BLaER1 treated with 17β-estradiol and CSF1 and Interleukin-3, amounts not matched to agents 10 nM and 100 nM (cell line): ENCODE data around the gene DNAJB9.

Experiments
- H3K27ac ChIP-seq, 11 experiments: shearing (Covaris generic); formaldehyde crosslinking; 2 replicates each; pipeline ENCODE4 v1.8.1; 2022
- H3K27me3 ChIP-seq, 11 experiments: shearing (Covaris generic); formaldehyde crosslinking; 2 replicates each; pipeline ENCODE4 v1.8.1; 2022
- H3K36me3 ChIP-seq, 11 experiments: shearing (Covaris generic); formaldehyde crosslinking; 2 replicates each; pipeline ENCODE4 v1.8.1; 2022
- H3K4me1 ChIP-seq, 10 experiments: shearing (Covaris generic); formaldehyde crosslinking; 2 replicates each; pipeline ENCODE4 v1.8.1; 2022
- H3K4me2 ChIP-seq, 11 experiments: shearing (Covaris generic); formaldehyde crosslinking; 2 replicates each; pipeline ENCODE4 v1.8.1; 2022
- H3K4me3 ChIP-seq, 10 experiments: shearing (Covaris generic); formaldehyde crosslinking; 2 replicates each; pipeline ENCODE4 v1.8.1; 2022
- H3K9ac ChIP-seq, 11 experiments: shearing (Covaris generic); formaldehyde crosslinking; 2 replicates each; pipeline ENCODE4 v1.8.1; 2022
- H3K9me3 ChIP-seq, 11 experiments: shearing (Covaris generic); formaldehyde crosslinking; replicated peaks in 1 of 11; 2 replicates each; pipeline ENCODE4 v1.8.1; 2022
- H4K20me1 ChIP-seq, 11 experiments: shearing (Covaris generic); formaldehyde crosslinking; 2 replicates each; pipeline ENCODE4 v1.8.1; 2022
- Cebpa-rat ChIP-seq, 11 experiments: shearing (Covaris generic); IDR thresholded peaks; 2 replicates each; pipeline ENCODE4 v1.8.1; 2022

Gene DNAJB9

DNA sequence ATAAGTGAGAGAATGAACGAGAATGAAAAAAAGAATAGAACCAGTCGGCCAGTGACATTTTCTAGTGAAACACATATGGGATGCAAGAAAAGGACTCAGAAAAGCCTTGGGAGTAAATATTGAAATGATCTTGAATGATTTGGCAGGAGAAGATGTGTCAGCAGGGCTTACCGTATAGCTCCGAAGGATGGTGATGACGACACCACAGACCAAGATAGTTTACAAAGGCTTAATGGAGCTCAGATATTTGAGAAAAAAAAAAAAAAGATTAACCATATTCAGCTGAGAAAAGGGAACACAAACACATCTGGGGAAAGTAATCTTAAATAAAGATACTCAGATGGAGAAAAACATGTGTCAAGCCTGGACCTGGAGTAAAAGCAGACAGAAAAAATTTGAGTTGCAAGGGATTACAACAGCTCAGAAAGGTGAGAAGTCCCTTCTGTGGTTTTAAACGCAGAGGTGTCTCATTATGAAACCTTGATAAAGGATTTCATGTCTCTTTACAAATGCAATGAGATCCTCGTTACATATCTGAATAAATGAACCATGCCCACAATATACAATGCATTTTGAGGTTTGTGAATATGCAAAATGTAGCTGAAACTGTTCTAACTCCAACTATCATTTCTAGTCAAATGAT, 36.0 kb downstream of the DNAJB9 start:
- no peaks in the 10 kb centered on the region for H4K20me1 ChIP-seq
- H3K4me1 ChIP-seq: peaks cover 0 to 7% (median 4%) of the 10 kb centered on the region in 10 experiments; a peak in 8 of 20 replicates
- H3K9ac ChIP-seq: no peak overlapping the region
- H3K4me2 ChIP-seq: no peak overlapping the region
- no peaks in the 10 kb centered on the region for H3K9me3 ChIP-seq
- TF ChIP-seq Cebpa-rat (IDR thresholded peaks at IDR 0.05): no peak
- H3K4me3 ChIP-seq: no peak overlapping the region
- H3K36me3 ChIP-seq: no peaks in the 10 kb centered on the region
- H3K27ac ChIP-seq: no peak overlapping the region
- no peaks in the 10 kb centered on the region for H3K27me3 ChIP-seq

DNA sequence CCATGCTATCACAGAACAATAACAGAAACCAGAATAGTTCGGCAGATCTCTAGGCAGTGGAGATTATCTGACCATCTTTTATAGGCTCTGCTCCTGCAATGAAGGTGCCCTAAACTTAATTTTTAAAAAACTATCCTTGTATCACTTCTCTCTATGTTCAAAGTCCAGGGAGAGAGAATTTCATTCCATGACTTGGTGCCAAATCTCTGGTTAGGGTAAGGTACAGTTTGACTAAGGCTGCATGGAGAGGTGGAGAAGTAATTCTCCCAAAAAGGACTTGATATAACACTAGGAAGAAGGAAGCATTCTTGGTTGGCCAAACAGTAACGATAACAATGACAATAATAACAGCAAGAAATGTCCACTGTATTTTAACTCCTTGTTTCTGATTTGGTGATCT, 40.0 kb downstream of the DNAJB9 start:
- Histone ChIP-seq H3K36me3 (no peaks in the 10 kb centered on the region), H3K27me3 (no peaks in the 10 kb centered on the region), H4K20me1 (no peaks in the 10 kb centered on the region), H3K9me3 (no peaks in the 10 kb centered on the region), H3K4me1 (no peaks in the 10 kb centered on the region), H3K9ac (no peak overlapping the region), H3K27ac (no peak overlapping the region), H3K4me3 (no peak overlapping the region), H3K4me2 (no peak overlapping the region)
- TF ChIP-seq Cebpa-rat (IDR thresholded peaks at IDR 0.05): no peak

DNA sequence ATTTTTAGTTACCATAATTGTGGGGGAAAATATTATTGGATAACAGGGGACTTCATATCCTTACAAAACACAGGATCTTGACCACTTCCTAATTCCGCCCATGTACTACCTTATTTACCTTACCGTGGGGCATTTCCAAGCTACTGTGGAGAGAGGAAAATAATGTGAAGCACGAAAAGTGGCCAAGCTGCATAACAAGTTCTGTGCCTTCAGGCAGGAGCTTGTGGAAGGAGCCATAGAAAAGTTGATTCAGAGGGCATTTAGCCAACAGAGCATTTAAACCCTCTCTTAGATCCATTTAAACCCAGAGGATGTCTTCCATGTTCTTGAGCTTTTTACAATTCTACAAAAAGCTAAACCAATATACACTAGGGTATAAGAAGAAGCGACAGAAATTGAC, 41.6 kb downstream of the DNAJB9 start:
- Histone ChIP-seq H3K9ac (no peak overlapping the region), H3K36me3 (no peaks in the 10 kb centered on the region), H3K9me3 (no peaks in the 10 kb centered on the region), H3K4me1 (no peaks in the 10 kb centered on the region), H3K4me3 (no peak overlapping the region), H3K27ac (no peak overlapping the region), H4K20me1 (no peaks in the 10 kb centered on the region), H3K4me2 (no peak overlapping the region), H3K27me3 (no peaks in the 10 kb centered on the region)
- no peak for TF ChIP-seq Cebpa-rat (IDR thresholded peaks at IDR 0.05)

DNA sequence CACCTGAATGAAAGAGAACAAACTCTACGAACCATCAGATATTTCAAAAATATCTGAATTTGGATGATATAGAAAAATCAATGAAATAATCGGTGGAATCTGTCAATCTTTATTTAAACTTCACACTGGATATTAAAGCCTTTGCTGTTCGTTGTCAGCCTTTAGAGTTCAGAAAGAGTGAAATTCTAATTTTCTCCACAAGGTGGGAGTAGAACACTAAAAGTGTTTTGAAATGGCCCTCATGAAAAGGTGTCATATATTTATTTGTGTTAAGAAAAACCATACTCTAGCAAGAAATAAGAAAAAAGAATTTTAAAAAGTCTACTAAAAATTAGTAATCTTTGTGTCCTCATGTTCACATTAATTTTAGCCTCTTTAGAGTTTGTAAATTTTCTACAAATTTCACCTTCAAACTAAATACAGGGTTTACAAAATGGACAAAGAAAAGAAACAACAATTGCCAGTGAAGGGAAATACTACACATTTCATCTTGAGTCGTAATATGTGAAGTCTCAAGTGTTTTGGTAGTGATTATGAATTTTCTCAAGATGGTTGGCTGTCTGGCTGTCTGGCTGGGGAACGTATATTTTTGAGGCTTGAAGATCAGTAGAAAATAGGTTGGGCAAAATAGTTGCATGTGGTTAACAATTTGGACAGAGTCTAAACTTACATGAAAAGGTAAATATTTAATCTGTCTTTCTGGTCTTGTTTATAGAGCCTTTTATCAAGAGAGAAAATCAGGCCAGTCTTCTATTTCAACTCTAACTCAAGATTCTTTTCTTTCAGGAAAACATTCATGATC, 43.7 kb downstream of the DNAJB9 start:
- Histone ChIP-seq H3K9me3 (no peaks in the 10 kb centered on the region), H3K27ac (no peak overlapping the region), H3K4me1 (no peaks in the 10 kb centered on the region), H3K4me2 (no peak overlapping the region), H3K4me3 (no peak overlapping the region), H3K9ac (no peak overlapping the region), H3K36me3 (no peaks in the 10 kb centered on the region), H4K20me1 (no peaks in the 10 kb centered on the region), H3K27me3 (no peaks in the 10 kb centered on the region)
- TF ChIP-seq Cebpa-rat (IDR thresholded peaks at IDR 0.05): no peak

DNA sequence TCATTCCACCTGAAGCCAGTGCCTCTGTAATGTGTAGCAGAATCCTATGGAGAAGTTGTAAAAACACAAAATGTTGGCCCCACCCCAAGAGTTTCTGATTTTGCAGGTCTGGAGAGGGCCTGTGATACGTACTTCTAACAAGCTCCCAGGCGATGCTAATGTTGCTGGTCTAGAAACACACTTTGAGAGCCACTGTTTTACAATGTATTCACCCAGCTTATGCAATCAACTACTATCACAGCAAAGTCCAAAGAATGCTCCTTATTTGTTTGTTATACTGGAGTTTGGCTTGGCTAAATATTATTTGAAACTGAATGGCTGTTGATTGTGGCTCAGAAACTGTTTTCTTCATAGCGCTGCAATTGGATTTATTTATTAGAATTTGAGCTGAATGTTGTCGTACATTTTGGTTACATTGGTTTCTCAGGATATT, 44.3 kb downstream of the DNAJB9 start:
- Histone ChIP-seq H3K9me3 (no peaks in the 10 kb centered on the region), H3K4me2 (no peak overlapping the region), H3K4me1 (no peaks in the 10 kb centered on the region), H3K27ac (no peak overlapping the region), H3K9ac (no peak overlapping the region), H3K4me3 (no peak overlapping the region), H3K36me3 (no peaks in the 10 kb centered on the region), H4K20me1 (no peaks in the 10 kb centered on the region), H3K27me3 (no peaks in the 10 kb centered on the region)
- TF ChIP-seq Cebpa-rat (IDR thresholded peaks at IDR 0.05): no peak

DNA sequence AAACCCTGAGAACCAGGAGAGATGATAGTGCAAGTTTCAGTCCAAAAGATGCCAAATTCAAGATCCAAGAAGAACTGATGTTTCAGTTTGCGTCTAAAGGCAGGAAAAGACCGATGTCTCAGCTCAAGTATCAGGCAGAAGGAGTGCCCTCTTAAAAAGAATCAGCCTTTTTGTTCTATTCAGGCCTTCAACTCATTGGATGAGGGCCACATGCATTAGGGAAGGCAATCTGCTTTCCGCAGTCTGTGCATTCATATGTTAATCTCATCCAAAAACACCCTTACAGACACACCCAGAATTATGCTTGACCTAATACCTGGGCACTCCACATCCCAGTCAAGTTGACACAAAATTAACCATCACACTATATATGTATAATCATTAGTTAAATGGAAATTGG, 45.2 kb downstream of the DNAJB9 start:
- Histone ChIP-seq H3K9me3 (no peaks in the 10 kb centered on the region), H3K27ac (no peak overlapping the region), H3K4me3 (no peak overlapping the region), H3K9ac (no peak overlapping the region), H3K27me3 (no peaks in the 10 kb centered on the region), H3K4me2 (no peak overlapping the region), H3K4me1 (no peaks in the 10 kb centered on the region), H4K20me1 (no peaks in the 10 kb centered on the region), H3K36me3 (no peaks in the 10 kb centered on the region)
- TF ChIP-seq Cebpa-rat (IDR thresholded peaks at IDR 0.05): no peak

DNA sequence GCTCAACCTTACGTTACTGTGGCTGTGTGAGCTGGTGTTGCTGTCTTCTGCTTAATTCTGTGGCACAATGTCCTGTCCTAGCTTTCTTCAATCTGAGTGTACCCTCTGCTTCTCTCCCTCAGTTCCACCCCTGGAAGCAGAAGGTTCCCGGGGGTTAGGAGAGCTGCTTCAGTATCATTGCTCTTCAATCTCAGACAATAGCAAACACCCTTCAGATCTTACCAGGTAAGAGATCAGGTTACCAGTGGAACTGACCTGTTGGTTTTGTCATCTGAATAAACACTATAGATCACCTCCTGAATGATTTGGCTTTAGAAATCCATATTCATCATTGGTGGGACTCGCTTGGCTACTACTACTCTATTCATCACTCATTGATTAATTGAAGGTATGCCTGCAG, 48.4 kb downstream of the DNAJB9 start:
- H4K20me1 ChIP-seq: no peaks in the 10 kb centered on the region
- no peaks in the 10 kb centered on the region for H3K4me1 ChIP-seq
- H3K9me3 ChIP-seq: no peaks in the 10 kb centered on the region
- H3K4me2 ChIP-seq: no peak overlapping the region
- H3K9ac ChIP-seq: no peak overlapping the region
- no peak overlapping the region for H3K27ac ChIP-seq
- no peaks in the 10 kb centered on the region for H3K27me3 ChIP-seq
- H3K36me3 ChIP-seq: no peaks in the 10 kb centered on the region
- TF ChIP-seq Cebpa-rat (IDR thresholded peaks at IDR 0.05): no peak
- no peak overlapping the region for H3K4me3 ChIP-seq

DNA sequence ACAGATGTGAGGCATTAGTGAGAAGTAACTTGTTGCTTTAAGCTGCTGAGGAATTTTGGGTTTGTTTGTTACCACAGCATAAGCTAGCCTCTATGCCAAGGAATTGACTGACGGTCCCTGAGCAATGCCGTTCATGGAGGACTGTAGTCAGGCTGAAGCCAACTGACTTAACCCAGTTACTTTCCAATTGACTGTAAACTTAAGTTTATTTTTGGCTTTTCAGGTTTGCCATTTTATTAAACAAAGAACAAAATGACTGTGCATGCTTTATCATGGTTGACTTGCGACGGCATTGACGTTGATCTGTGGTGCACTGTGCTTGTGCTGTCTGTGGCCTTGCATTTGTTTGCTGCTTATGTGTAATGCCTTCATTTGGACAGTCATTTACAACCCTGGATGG, 53.5 kb downstream of the DNAJB9 start:
- Histone ChIP-seq H3K4me1 (no peaks in the 10 kb centered on the region), H3K27me3 (no peaks in the 10 kb centered on the region), H3K4me3 (no peak overlapping the region), H4K20me1 (no peaks in the 10 kb centered on the region), H3K9me3 (peaks cover 0 to 6% (median 0%) of the 10 kb centered on the region in 11 experiments; a peak in 3 of 22 replicates), H3K27ac (no peak overlapping the region), H3K36me3 (no peaks in the 10 kb centered on the region), H3K4me2 (no peak overlapping the region), H3K9ac (no peak overlapping the region)
- TF ChIP-seq Cebpa-rat (IDR thresholded peaks at IDR 0.05): no peak
